HepG2 (cell line): ENCODE data around the gene TSGA10. TPM values are rescaled to one million over a fixed set of nuclear protein-coding genes. Genes with fewer than 3 reads are reported as not detected.

Experiments used
- IRX3 ChIP-seq: sonication (generic); formaldehyde crosslinking; IDR thresholded peaks from 2 replicates; pipeline ENCODE4 v1.8.1; 2023; ENCODE audit warnings: mild to moderate bottlenecking, low read depth, missing genetic modification reagents, borderline replicate concordance
- JUND ChIP-seq: sonication (generic); formaldehyde crosslinking; IDR thresholded peaks from 2 replicates; pipeline ENCODE4 v1.8.0; 2022; ENCODE audit warnings: mild to moderate bottlenecking, missing genetic modification reagents
- KLF12 ChIP-seq: sonication (generic); formaldehyde crosslinking; IDR thresholded peaks from 2 replicates; pipeline ENCODE4 v1.4.0; 2020; ENCODE audit warnings: missing genetic modification reagents, borderline replicate concordance
- RFX1 ChIP-seq: fragments of 450-650 bp; IDR thresholded peaks from 2 replicates; pipeline ENCODE4 v1.6.1; 2017
- ZSCAN22 ChIP-seq: sonication (generic); formaldehyde crosslinking; IDR thresholded peaks from 2 replicates; pipeline ENCODE4 v1.4.0; 2020; ENCODE audit warnings: mild to moderate bottlenecking, missing genetic modification reagents
- polyA plus RNA-seq, 8 experiments: library from polyadenylated mRNA; depleted of rRNA in 3 of 8; stranded (reverse) in 7 of 8; unstranded in 1 of 8; fragments of >200 nt; fragmentation: Illumina TruSeq in 4 of 8; extraction: Trizol in 4 of 8; gene quantifications; 2 replicates each; pipeline versions ENCODE4 v1.2.1 to v1.2.3, GENCODE V29; 2011 to 2016; ENCODE audit warnings: low read depth in 4 of 8, missing spikeins in 1 of 8, mixed read lengths in 1 of 8; ENCODE audit not compliant: insufficient read depth in 1 of 8
- total RNA-seq, 5 experiments: library from RNA; depleted of rRNA; stranded (reverse); fragments of >200 nt; fragmentation: Illumina TruSeq; extraction: Trizol; gene quantifications; 2 replicates each; pipeline ENCODE4 v1.2.3, GENCODE V29; 2016; ENCODE audit warnings: low read depth in 1 of 5
- TF ChIP-seq, protein P1 (sequence below): IDR thresholded peaks from 2 replicates; pipeline ENCODE4 v1.6.1; 2016; ENCODE audit warnings: low read depth, missing genetic modification reagents, missing compliant biosample characterization
- TF ChIP-seq, protein P2 (sequence below): IDR thresholded peaks from 2 replicates; pipeline ENCODE4 v1.6.1; 2012; ENCODE audit warnings: low read length, improper control_type of control experiment
- TF ChIP-seq, protein P3 (sequence below), 2 experiments: fragments of 450-650 bp in 1 of 2; sonication (generic) in 1 of 2; formaldehyde crosslinking in 1 of 2; IDR thresholded peaks; 2 replicates each; pipeline versions ENCODE4 v1.6.1 to v1.8.0; 2016 to 2022; ENCODE audit warnings: antibody characterized with exemption in 1 of 2, mild to moderate bottlenecking in 1 of 2, missing genetic modification reagents in 1 of 2

TSGA10 gene
- total and polyA plus RNA-seq, 2 of the 13 experiments (the other 11 are each of a cell fraction or from before 2014, with no cell fraction given): 4.7 to 13.1 TPM

DNA sequence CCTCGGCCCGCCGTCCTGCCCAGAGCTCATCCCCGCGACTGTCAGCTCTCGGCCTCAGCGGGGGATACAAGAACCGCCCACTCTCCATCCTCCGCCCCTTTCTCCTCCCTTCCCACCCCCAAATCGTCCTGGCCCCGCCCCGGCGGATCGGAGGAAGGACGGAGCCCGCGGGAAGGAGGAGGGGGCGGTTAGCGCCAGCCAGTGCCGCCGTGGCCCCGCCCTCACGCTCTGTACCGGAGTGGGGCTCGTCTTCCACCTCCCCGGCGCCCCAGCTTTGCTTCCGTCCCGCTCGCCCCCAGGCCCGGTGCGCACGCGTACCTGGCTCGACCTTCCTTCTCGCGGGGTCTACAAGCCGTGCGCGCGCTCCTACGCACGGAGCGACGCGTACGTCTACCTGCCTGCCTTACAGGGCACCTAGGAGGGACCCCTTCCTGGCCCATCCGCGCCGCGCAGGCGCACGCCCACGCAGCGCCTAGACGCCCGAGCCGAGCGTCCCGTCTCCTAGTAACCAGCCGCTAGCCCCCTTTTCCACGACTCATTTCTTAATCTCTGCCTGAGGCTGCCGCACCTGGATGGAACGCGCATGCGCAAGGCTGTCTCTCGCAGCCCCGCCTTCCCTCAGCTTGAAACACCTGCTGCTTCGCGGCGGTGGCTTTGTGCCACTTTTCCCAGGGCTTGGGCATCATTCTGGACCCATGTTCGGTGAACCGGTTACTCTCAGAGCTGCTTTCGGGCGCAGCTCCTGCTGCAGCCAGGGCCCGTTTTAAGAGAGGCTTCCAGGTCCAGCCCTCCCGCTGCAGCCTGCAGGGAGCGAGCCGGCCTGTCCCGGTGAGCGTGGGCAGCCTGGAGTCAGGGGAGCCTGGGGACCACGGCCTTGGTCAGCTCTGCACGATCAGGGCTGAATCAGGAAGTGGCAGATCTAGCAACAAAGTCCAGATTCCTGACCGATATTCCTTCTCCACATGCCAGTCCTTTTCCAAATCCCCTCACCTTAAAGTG lies 13.3 kb downstream of the TSGA10 start, which contains the start of gene C2orf15 (continued):
- TF ChIP-seq, protein P1, sequence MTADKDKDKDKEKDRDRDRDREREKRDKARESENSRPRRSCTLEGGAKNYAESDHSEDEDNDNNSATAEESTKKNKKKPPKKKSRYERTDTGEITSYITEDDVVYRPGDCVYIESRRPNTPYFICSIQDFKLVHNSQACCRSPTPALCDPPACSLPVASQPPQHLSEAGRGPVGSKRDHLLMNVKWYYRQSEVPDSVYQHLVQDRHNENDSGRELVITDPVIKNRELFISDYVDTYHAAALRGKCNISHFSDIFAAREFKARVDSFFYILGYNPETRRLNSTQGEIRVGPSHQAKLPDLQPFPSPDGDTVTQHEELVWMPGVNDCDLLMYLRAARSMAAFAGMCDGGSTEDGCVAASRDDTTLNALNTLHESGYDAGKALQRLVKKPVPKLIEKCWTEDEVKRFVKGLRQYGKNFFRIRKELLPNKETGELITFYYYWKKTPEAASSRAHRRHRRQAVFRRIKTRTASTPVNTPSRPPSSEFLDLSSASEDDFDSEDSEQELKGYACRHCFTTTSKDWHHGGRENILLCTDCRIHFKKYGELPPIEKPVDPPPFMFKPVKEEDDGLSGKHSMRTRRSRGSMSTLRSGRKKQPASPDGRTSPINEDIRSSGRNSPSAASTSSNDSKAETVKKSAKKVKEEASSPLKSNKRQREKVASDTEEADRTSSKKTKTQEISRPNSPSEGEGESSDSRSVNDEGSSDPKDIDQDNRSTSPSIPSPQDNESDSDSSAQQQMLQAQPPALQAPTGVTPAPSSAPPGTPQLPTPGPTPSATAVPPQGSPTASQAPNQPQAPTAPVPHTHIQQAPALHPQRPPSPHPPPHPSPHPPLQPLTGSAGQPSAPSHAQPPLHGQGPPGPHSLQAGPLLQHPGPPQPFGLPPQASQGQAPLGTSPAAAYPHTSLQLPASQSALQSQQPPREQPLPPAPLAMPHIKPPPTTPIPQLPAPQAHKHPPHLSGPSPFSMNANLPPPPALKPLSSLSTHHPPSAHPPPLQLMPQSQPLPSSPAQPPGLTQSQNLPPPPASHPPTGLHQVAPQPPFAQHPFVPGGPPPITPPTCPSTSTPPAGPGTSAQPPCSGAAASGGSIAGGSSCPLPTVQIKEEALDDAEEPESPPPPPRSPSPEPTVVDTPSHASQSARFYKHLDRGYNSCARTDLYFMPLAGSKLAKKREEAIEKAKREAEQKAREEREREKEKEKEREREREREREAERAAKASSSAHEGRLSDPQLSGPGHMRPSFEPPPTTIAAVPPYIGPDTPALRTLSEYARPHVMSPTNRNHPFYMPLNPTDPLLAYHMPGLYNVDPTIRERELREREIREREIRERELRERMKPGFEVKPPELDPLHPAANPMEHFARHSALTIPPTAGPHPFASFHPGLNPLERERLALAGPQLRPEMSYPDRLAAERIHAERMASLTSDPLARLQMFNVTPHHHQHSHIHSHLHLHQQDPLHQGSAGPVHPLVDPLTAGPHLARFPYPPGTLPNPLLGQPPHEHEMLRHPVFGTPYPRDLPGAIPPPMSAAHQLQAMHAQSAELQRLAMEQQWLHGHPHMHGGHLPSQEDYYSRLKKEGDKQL (CRISPR knock-in tag): no peak
- TF ChIP-seq, protein P2, sequence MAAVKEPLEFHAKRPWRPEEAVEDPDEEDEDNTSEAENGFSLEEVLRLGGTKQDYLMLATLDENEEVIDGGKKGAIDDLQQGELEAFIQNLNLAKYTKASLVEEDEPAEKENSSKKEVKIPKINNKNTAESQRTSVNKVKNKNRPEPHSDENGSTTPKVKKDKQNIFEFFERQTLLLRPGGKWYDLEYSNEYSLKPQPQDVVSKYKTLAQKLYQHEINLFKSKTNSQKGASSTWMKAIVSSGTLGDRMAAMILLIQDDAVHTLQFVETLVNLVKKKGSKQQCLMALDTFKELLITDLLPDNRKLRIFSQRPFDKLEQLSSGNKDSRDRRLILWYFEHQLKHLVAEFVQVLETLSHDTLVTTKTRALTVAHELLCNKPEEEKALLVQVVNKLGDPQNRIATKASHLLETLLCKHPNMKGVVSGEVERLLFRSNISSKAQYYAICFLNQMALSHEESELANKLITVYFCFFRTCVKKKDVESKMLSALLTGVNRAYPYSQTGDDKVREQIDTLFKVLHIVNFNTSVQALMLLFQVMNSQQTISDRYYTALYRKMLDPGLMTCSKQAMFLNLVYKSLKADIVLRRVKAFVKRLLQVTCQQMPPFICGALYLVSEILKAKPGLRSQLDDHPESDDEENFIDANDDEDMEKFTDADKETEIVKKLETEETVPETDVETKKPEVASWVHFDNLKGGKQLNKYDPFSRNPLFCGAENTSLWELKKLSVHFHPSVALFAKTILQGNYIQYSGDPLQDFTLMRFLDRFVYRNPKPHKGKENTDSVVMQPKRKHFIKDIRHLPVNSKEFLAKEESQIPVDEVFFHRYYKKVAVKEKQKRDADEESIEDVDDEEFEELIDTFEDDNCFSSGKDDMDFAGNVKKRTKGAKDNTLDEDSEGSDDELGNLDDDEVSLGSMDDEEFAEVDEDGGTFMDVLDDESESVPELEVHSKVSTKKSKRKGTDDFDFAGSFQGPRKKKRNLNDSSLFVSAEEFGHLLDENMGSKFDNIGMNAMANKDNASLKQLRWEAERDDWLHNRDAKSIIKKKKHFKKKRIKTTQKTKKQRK: no peak
- TF ChIP-seq KLF12 (peak; percentile 91; the same call in 1 of the 2 replicates), ZSCAN22 (CRISPR knock-in tag) (0 out of 2 replicates have a peak, but pooled peaks have one; percentile 58), RFX1 (peak; percentile 95), JUND (CRISPR knock-in tag) (no peak), IRX3 (CRISPR knock-in tag) (0 out of 2 replicates have a peak, but pooled peaks have one; percentile 50)
- TF ChIP-seq, protein P3, sequence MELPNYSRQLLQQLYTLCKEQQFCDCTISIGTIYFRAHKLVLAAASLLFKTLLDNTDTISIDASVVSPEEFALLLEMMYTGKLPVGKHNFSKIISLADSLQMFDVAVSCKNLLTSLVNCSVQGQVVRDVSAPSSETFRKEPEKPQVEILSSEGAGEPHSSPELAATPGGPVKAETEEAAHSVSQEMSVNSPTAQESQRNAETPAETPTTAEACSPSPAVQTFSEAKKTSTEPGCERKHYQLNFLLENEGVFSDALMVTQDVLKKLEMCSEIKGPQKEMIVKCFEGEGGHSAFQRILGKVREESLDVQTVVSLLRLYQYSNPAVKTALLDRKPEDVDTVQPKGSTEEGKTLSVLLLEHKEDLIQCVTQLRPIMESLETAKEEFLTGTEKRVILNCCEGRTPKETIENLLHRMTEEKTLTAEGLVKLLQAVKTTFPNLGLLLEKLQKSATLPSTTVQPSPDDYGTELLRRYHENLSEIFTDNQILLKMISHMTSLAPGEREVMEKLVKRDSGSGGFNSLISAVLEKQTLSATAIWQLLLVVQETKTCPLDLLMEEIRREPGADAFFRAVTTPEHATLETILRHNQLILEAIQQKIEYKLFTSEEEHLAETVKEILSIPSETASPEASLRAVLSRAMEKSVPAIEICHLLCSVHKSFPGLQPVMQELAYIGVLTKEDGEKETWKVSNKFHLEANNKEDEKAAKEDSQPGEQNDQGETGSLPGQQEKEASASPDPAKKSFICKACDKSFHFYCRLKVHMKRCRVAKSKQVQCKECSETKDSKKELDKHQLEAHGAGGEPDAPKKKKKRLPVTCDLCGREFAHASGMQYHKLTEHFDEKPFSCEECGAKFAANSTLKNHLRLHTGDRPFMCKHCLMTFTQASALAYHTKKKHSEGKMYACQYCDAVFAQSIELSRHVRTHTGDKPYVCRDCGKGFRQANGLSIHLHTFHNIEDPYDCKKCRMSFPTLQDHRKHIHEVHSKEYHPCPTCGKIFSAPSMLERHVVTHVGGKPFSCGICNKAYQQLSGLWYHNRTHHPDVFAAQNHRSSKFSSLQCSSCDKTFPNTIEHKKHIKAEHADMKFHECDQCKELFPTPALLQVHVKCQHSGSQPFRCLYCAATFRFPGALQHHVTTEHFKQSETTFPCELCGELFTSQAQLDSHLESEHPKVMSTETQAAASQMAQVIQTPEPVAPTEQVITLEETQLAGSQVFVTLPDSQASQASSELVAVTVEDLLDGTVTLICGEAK (IDR thresholded peaks at IDR 0.05): no peak
- TF ChIP-seq, protein P3 (CRISPR knock-in tag; IDR thresholded peaks at IDR 0.05): no peak; the same call in 1 of the 2 replicates
